Posterior vena cava (tissue), 2 donors: ENCODE measurements around the gene TMCC1. TPM values are rescaled to one million over a fixed set of nuclear protein-coding genes. Genes with fewer than 3 reads are reported as not detected.

ENCODE experiments used
- DNase-seq: peaks from one replicate; pipeline ENCODE4 v3.0.0-alpha.2; 2020; ENCODE audit warnings: low spot score
- intact Hi-C, 2 donors: fragments of 100-400 bp; cut with DNase I; formaldehyde crosslinking; loops; one replicate each; pipeline versions ENCODE4 v1.14.1 to v1.14.2; 2022 to 2023
- total RNA-seq, 2 donors: library from RNA; stranded (reverse); fragmentation: NEBNext Ultra II Directional; extraction: Animal tissue kit (Norgen Biotek cat#: 25700); gene quantifications; one replicate each; pipeline ENCODE4 v1.2.1, GENCODE V29; 2021
- donor health status: DM: yes; HTN: yes; CAD: no.
- donor health status: DM: yes; HTN: yes; CAD: no.

The TMCC1 gene
- total RNA-seq, 2 donors from 2014 or later = 38.4 to 47.7 TPM

GRCh38 chr3:129624347-129625071, 269.0 kb downstream of the TMCC1 start:
- peak; percentile 76 for DNase-seq

GRCh38 chr3:129623447-129624118, 269.9 kb downstream of the TMCC1 start:
- DNase-seq = peak; percentile 91

More at GRCh38 chr3:129624347-129625071, 269.0 kb downstream of the TMCC1 start:
- intact Hi-C loops = loop anchor here (2.0 to 5.0 kb wide), 2 partner anchors 70 to 308 kb away; no protein-coding TSS in a partner anchor

GRCh38 chr3:129622933-129623332, 270.6 kb downstream of the TMCC1 start:
- DNase-seq = peak; percentile 70
- intact Hi-C loops = no loop called here

More at GRCh38 chr3:129623447-129624118, 269.9 kb downstream of the TMCC1 start:
- intact Hi-C loops = loop anchor here in 1 of 2 donors (2.0 kb wide), 1 partner anchor 71 kb away; no protein-coding TSS in a partner anchor

GRCh38 chr3:129622226-129622874, 271.2 kb downstream of the TMCC1 start:
- intact Hi-C loops = no loop called here
- no peak for DNase-seq

- intact Hi-C loops = no loop called here
- DNase-seq = peak; percentile 74
These were observed 271.8 kb downstream of the TMCC1 start for GRCh38 chr3:129621626-129622225.

- peak; percentile 75 for DNase-seq
- intact Hi-C loops = no loop called here
These were observed 272.5 kb downstream of the TMCC1 start for GRCh38 chr3:129620828-129621559.

GRCh38 chr3:129619726-129620162, 273.8 kb downstream of the TMCC1 start:
- intact Hi-C loops = no loop called here
- DNase-seq = peak; percentile 67

GRCh38 chr3:129618901-129619671, 274.4 kb downstream of the TMCC1 start:
- DNase-seq = peak; percentile 80
- intact Hi-C loops = no loop called here

- no peak for DNase-seq
- intact Hi-C loops = no loop called here
These were observed 275.2 kb downstream of the TMCC1 start for GRCh38 chr3:129618186-129618820.

- intact Hi-C loops = no loop called here
- DNase-seq = no peak
These were observed 275.9 kb downstream of the TMCC1 start for GRCh38 chr3:129617381-129618185.

GRCh38 chr3:129616713-129617112, 276.8 kb downstream of the TMCC1 start:
- intact Hi-C loops = no loop called here
- DNase-seq = peak; percentile 84

- intact Hi-C loops = no loop called here
- peak; percentile 78 for DNase-seq
These were observed 277.2 kb downstream of the TMCC1 start for GRCh38 chr3:129616291-129616690.

- peak; percentile 82 for DNase-seq
- intact Hi-C loops = no loop called here
These were observed 277.7 kb downstream of the TMCC1 start for GRCh38 chr3:129615751-129616281.

GRCh38 chr3:129614927-129615363, 278.6 kb downstream of the TMCC1 start:
- peak; percentile 91 for DNase-seq
- intact Hi-C loops = no loop called here

GRCh38 chr3:129614435-129614834, 279.1 kb downstream of the TMCC1 start:
- intact Hi-C loops = no loop called here
- DNase-seq = no peak

GRCh38 chr3:129613367-129613740, 280.2 kb downstream of the TMCC1 start:
- intact Hi-C loops = no loop called here
- DNase-seq = no peak
